Type B pancreatic cell (in vitro differentiated cells): Measurements from ENCODE around the gene KIZ. TPM values are rescaled to one million over a fixed set of nuclear protein-coding genes. Genes with fewer than 3 reads are reported as not detected.

Source experiments
- DNase-seq: peaks from one replicate; pipeline ENCODE4 v3.0.0; 2021; ENCODE audit warnings: mixed read lengths; ENCODE audit not compliant: unreplicated experiment; ENCODE audit errors: extremely low spot score
- H3K27ac Mint-ChIP-seq: 2 replicates; pipeline ENCODE4 v1.8.0; 2021; ENCODE audit warnings: mild to moderate bottlenecking, mixed read lengths
- H3K27me3 Mint-ChIP-seq: 2 replicates; pipeline ENCODE4 v1.8.0; 2021; ENCODE audit warnings: mixed read lengths
- H3K36me3 Mint-ChIP-seq: 2 replicates; pipeline ENCODE4 v1.8.0; 2021; ENCODE audit warnings: mixed read lengths
- H3K4me1 Mint-ChIP-seq: one replicate; pipeline ENCODE4 v1.8.0; 2021; ENCODE audit warnings: mixed read lengths; ENCODE audit not compliant: unreplicated experiment
- H3K4me3 Mint-ChIP-seq: 2 replicates; pipeline ENCODE4 v1.8.0; 2021; ENCODE audit warnings: mild to moderate bottlenecking, mixed read lengths
- H3K9me3 Mint-ChIP-seq: 2 replicates; pipeline ENCODE4 v1.8.0; 2021; ENCODE audit warnings: mixed read lengths
- total RNA-seq: library from RNA; stranded (reverse); gene quantifications from 2 replicates; pipeline ENCODE4 v1.2.1, GENCODE V29; 2021; ENCODE audit warnings: low replicate concordance
- TF ChIP-seq, protein P1 (sequence below): fragments of 200-600 bp; sonication (generic); conservative IDR thresholded peaks from 2 replicates; pipeline ENCODE4 v1.5.0; 2021; ENCODE audit warnings: antibody characterized with exemption, mild to moderate bottlenecking

KIZ gene
- total RNA-seq, 1 donor from 2014 or later = 15.5 TPM

DNA sequence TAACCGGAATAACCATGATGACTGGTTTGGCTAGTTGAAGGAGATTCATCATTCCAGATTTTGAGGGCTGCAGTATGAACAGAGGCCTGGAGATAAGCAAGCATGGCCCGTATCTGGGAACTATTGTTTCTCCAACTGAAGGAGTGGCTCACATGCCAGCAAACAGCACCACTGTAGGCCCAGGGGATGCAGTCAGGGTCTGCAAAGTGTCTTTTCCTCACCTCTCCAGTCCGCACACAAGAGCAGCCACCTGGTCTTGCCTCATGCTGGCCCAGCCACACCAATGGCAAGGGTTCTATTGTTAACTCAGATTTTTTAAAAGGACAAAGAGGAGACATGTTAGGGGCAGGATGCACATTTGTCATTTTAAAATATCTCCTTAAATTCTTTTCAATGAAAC, 55.1 kb downstream of the KIZ start:
- no peak overlapping the region for H3K27ac Mint-ChIP-seq
- TF ChIP-seq, protein P1, sequence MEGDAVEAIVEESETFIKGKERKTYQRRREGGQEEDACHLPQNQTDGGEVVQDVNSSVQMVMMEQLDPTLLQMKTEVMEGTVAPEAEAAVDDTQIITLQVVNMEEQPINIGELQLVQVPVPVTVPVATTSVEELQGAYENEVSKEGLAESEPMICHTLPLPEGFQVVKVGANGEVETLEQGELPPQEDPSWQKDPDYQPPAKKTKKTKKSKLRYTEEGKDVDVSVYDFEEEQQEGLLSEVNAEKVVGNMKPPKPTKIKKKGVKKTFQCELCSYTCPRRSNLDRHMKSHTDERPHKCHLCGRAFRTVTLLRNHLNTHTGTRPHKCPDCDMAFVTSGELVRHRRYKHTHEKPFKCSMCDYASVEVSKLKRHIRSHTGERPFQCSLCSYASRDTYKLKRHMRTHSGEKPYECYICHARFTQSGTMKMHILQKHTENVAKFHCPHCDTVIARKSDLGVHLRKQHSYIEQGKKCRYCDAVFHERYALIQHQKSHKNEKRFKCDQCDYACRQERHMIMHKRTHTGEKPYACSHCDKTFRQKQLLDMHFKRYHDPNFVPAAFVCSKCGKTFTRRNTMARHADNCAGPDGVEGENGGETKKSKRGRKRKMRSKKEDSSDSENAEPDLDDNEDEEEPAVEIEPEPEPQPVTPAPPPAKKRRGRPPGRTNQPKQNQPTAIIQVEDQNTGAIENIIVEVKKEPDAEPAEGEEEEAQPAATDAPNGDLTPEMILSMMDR = no peak

GRCh38 chr20:21182832-21183563, 57.1 kb downstream of the KIZ start:
- H3K4me3 Mint-ChIP-seq = no peak overlapping the region
- TF ChIP-seq, protein P1 = no peak
- H3K4me1 Mint-ChIP-seq = no peaks in the 10 kb centered on the region
- H3K36me3 Mint-ChIP-seq = peaks cover 3% of the 10 kb centered on the region
- no peak for DNase-seq
- no peak overlapping the region for H3K27ac Mint-ChIP-seq
- no peaks in the 10 kb centered on the region for H3K9me3 Mint-ChIP-seq
- no peaks in the 10 kb centered on the region for H3K27me3 Mint-ChIP-seq

More for the DNA sequence above, 55.1 kb downstream of the KIZ start:
- no peaks in the 10 kb centered on the region for H3K27me3 Mint-ChIP-seq
- peaks cover 5% of the 10 kb centered on the region for H3K36me3 Mint-ChIP-seq
- H3K9me3 Mint-ChIP-seq = peaks cover 9% of the 10 kb centered on the region
- H3K4me1 Mint-ChIP-seq = no peaks in the 10 kb centered on the region
- no peak for DNase-seq
- H3K4me3 Mint-ChIP-seq = no peak overlapping the region

- Mint-ChIP-seq H3K9me3 (no peaks in the 10 kb centered on the region), H3K36me3 (peaks cover 3% of the 10 kb centered on the region), H3K4me3 (no peak overlapping the region), H3K27me3 (no peaks in the 10 kb centered on the region), H3K27ac (no peak overlapping the region), H3K4me1 (no peaks in the 10 kb centered on the region)
- no peak for DNase-seq
- TF ChIP-seq, protein P1 = no peak
These were observed 57.8 kb downstream of the KIZ start for GRCh38 chr20:21183722-21184121.

- Mint-ChIP-seq H3K27me3 (no peaks in the 10 kb centered on the region), H3K4me1 (peaks cover under 1% of the 10 kb centered on the region), H3K9me3 (no peaks in the 10 kb centered on the region), H3K27ac (no peak overlapping the region), H3K4me3 (no peak overlapping the region), H3K36me3 (peaks cover 3% of the 10 kb centered on the region)
- TF ChIP-seq, protein P1 = no peak
- DNase-seq = no peak
These were observed 58.9 kb downstream of the KIZ start for GRCh38 chr20:21184819-21185218.

DNA sequence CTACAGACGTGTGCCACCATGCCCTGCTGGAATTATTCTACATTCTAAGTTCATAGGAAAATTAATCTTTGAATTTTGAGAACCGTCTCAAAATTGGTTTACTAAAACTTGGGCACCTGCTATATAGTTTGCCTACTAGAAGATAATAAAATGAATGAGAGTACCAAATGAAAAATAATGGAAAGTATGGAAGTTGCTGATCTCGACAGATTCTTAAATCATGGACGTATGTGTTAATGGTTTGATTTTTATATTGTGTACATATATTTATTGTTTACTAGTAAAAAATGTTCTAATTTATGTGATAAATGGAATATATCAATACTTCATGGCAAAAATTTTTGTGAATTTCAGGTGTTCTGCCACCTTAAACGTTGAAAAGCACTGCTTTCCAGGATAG, 60.0 kb downstream of the KIZ start:
- DNase-seq = no peak
- Mint-ChIP-seq H3K27ac (no peak overlapping the region), H3K4me3 (no peak overlapping the region), H3K27me3 (peaks cover 2% of the 10 kb centered on the region), H3K9me3 (no peaks in the 10 kb centered on the region), H3K4me1 (peaks cover 11% of the 10 kb centered on the region), H3K36me3 (peaks cover 3% of the 10 kb centered on the region)
- TF ChIP-seq, protein P1 = no peak
